Endodermal cell (in vitro differentiated cells): ENCODE data around the gene SMARCA1. TPM values are rescaled to one million over a fixed set of nuclear protein-coding genes. Genes with fewer than 3 reads are reported as not detected.

ENCODE experiments used
- DNase-seq: peaks from one replicate; pipeline ENCODE4 v3.0.0-alpha.2; 2017
- H3K27ac ChIP-seq: 2 replicates; pipeline ENCODE4 v1.5.1; 2013; ENCODE audit warnings: mild to moderate bottlenecking, low read depth, low read length, moderate library complexity
- H3K27me3 ChIP-seq: 2 replicates; pipeline ENCODE4 v1.6.1; 2013; ENCODE audit warnings: mild to moderate bottlenecking, low read length, moderate library complexity; ENCODE audit not compliant: insufficient read depth, control insufficient read depth, poor library complexity, severe bottlenecking
- H3K36me3 ChIP-seq: 2 replicates; pipeline ENCODE4 v1.7.0; 2013; ENCODE audit warnings: mild to moderate bottlenecking, low read length, moderate library complexity; ENCODE audit not compliant: control insufficient read depth, insufficient read depth
- H3K4me1 ChIP-seq: one replicate; pipeline ENCODE4 v1.7.0; 2013; ENCODE audit warnings: low read length; ENCODE audit not compliant: control insufficient read depth, insufficient read depth
- H3K4me3 ChIP-seq: 2 replicates; pipeline ENCODE4 v1.5.1; 2013; ENCODE audit warnings: mild to moderate bottlenecking, low read length, moderate library complexity
- H3K9ac ChIP-seq: 2 replicates; pipeline ENCODE4 v1.6.1; 2013; ENCODE audit warnings: mild to moderate bottlenecking, low read length, moderate library complexity; ENCODE audit not compliant: poor library complexity, severe bottlenecking; ENCODE audit errors: extremely low read depth
- H3K9me3 ChIP-seq: 2 replicates; pipeline ENCODE4 v1.6.1; 2013; ENCODE audit warnings: mild to moderate bottlenecking, low read length, moderate library complexity; ENCODE audit not compliant: control insufficient read depth
- H3K27ac Mint-ChIP-seq: 2 replicates; pipeline ENCODE4 v1.8.0; 2020; ENCODE audit warnings: mixed read lengths
- H3K27me3 Mint-ChIP-seq: 2 replicates; pipeline ENCODE4 v1.8.0; 2021; ENCODE audit warnings: mild to moderate bottlenecking, mixed read lengths; ENCODE audit not compliant: insufficient read depth
- H3K36me3 Mint-ChIP-seq: 2 replicates; pipeline ENCODE4 v1.8.0; 2020; ENCODE audit warnings: low read depth, mixed read lengths
- H3K4me1 Mint-ChIP-seq: 2 replicates; pipeline ENCODE4 v1.8.0; 2020; ENCODE audit warnings: mixed read lengths
- H3K4me3 Mint-ChIP-seq: 2 replicates; pipeline ENCODE4 v1.8.0; 2020; ENCODE audit warnings: mild to moderate bottlenecking, moderate library complexity, mixed read lengths
- H3K9me3 Mint-ChIP-seq: 2 replicates; pipeline ENCODE4 v1.8.0; 2020; ENCODE audit warnings: mild to moderate bottlenecking, mixed read lengths
- CTCF ChIP-seq: fragments of 200-600 bp; sonication (generic); conservative IDR thresholded peaks from 2 replicates; pipeline ENCODE4 v1.5.0; 2021; ENCODE audit warnings: antibody characterized with exemption, mild to moderate bottlenecking
- WGBS, 2 experiments: methylation state at CpG; one replicate each; pipeline versions ENCODE4 v1.1.5 to v1.1.7; 2013; ENCODE audit warnings: missing lambda C conversion rate in 2 of 2, mixed read lengths in 1 of 2; ENCODE audit not compliant: insufficient coverage in 1 of 2, insufficient read length in 1 of 2; 5-methylcytosine and 5-hydroxymethylcytosine counted together
- total RNA-seq, 2 donors: library from RNA; stranded (reverse); fragmentation: NEBNext Ultra II Directional in 1 of 2; extraction: Animal tissue kit (Norgen Biotek cat#: 25700) in 1 of 2; gene quantifications; 2 replicates in 1 of 2; 3 replicates in 1 of 2; pipeline ENCODE4 v1.2.1, GENCODE V29; 2021

Gene SMARCA1
- total RNA-seq, 2 donors from 2014 or later, result 83.3 to 146 TPM

- TF ChIP-seq CTCF, result no peak
- Histone ChIP-seq H3K36me3 (peaks cover 71% of the 10 kb centered on the region), H3K27ac (no peak overlapping the region), H3K9ac (no peak overlapping the region), H3K4me3 (no peak overlapping the region), H3K9me3 (no peaks in the 10 kb centered on the region), H3K27me3 (no peaks in the 10 kb centered on the region), H3K4me1 (no peaks in the 10 kb centered on the region)
- H3K4me3 Mint-ChIP-seq, result no peak overlapping the region
- no peaks in the 10 kb centered on the region for H3K27me3 Mint-ChIP-seq
- H3K27ac Mint-ChIP-seq, result no peak overlapping the region
- no peaks in the 10 kb centered on the region for H3K4me1 Mint-ChIP-seq
- no peaks in the 10 kb centered on the region for H3K9me3 Mint-ChIP-seq
- H3K36me3 Mint-ChIP-seq, result peaks cover 75% of the 10 kb centered on the region
- DNase-seq, result no peak
Observed at GRCh38 chrX:129488359-129488758, 34.9 kb downstream of the SMARCA1 start.

GRCh38 chrX:129480889-129481288 lies 42.4 kb downstream of the SMARCA1 start:
- Histone ChIP-seq H3K9ac (no peak overlapping the region), H3K27ac (no peak overlapping the region), H3K4me3 (no peak overlapping the region), H3K27me3 (no peaks in the 10 kb centered on the region), H3K9me3 (no peaks in the 10 kb centered on the region), H3K4me1 (no peaks in the 10 kb centered on the region), H3K36me3 (peaks cover 57% of the 10 kb centered on the region)
- no peak for TF ChIP-seq CTCF
- Mint-ChIP-seq H3K4me3 (no peak overlapping the region), H3K9me3 (no peaks in the 10 kb centered on the region), H3K36me3 (peaks cover 78% of the 10 kb centered on the region), H3K27ac (no peak overlapping the region), H3K27me3 (no peaks in the 10 kb centered on the region), H3K4me1 (no peaks in the 10 kb centered on the region)
- 97% methylated on average over 6 of the region's 6 CpGs; no CpG with 5 or more reads in 1 of the 2 experiments for WGBS, 2 experiments
- DNase-seq, result no peak

- no peak for DNase-seq
- peaks cover 72% of the 10 kb centered on the region for H3K36me3 Mint-ChIP-seq
- Histone ChIP-seq H3K9me3 (no peaks in the 10 kb centered on the region), H3K27me3 (no peaks in the 10 kb centered on the region), H3K4me1 (no peaks in the 10 kb centered on the region), H3K9ac (no peak overlapping the region), H3K4me3 (no peak overlapping the region), H3K36me3 (peaks cover 54% of the 10 kb centered on the region), H3K27ac (no peak overlapping the region)
- no peaks in the 10 kb centered on the region for H3K9me3 Mint-ChIP-seq
- WGBS, 2 experiments, result 98% methylated on average over 4 of the region's 4 CpGs; no CpG with 5 or more reads in 1 of the 2 experiments
- H3K27ac Mint-ChIP-seq, result no peak overlapping the region
- TF ChIP-seq CTCF, result no peak
- H3K27me3 Mint-ChIP-seq, result no peaks in the 10 kb centered on the region
- H3K4me1 Mint-ChIP-seq, result no peaks in the 10 kb centered on the region
- H3K4me3 Mint-ChIP-seq, result no peak overlapping the region
Observed at GRCh38 chrX:129478516-129478915, 44.8 kb downstream of the SMARCA1 start.
